ENCODE results near the gene CHL1. TPM values are rescaled to one million over a fixed set of nuclear protein-coding genes. Genes with fewer than 3 reads are reported as not detected.

Gene CHL1
- total RNA-seq, 1 experiment from 2014 or later = not detected

DNA sequence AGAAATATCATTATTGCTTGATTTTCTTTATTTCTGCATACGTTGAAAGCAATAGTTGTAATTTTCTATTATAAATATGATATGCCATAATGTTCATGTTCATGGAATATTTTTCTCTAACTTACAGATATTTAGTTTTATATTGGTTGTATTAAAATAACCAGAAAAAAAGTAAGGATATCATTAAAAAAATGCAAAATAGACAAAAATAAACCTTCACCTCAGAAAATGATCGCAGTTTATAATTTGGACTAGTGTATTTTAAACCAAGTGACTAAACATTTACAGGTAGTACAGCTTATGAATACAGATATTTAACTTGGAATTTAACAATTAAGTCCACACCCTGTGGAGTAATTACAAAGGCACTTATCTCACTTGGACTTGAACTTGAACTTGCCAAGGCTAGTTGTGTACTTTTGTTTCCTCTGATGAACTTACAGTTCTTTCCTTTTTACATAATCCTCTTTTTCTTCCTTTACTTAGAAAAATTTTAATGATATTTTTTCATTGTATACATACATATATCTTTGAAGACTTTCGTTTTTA is 156.7 kb downstream of the CHL1 start:
- Mint-ChIP-seq H3K9me3 (ENCODE audit: unreplicated experiment) (no peaks in the 10 kb centered on the region), H3K4me1 (ENCODE audit: low read depth, unreplicated experiment) (no peaks in the 10 kb centered on the region), H3K27me3 (ENCODE audit: insufficient read depth, unreplicated experiment) (peaks cover 7% of the 10 kb centered on the region), H3K36me3 (ENCODE audit: insufficient read depth, unreplicated experiment) (no peaks in the 10 kb centered on the region), H3K4me3 (ENCODE audit: unreplicated experiment) (no peak overlapping the region), H3K27ac (ENCODE audit: unreplicated experiment) (no peak overlapping the region)
- intact Hi-C loops (cut with micrococcal nuclease; ENCODE audit: unreplicated experiment) = no loop called here
- H3K27me3 ChIP-seq (replicated peaks; ENCODE audit: control insufficient read depth, insufficient read depth, low read length) = no peaks in the 10 kb centered on the region
- CTCF ChIA-PET = no interaction called here
- no peak overlapping the region for H3K4me3 ChIP-seq (ENCODE audit: low read depth, low read length)
- TF ChIP-seq CTCF (IDR thresholded peaks at IDR 0.05; ENCODE audit: insufficient read depth in 1 of 2, low read depth in 1 of 2, low read length in 1 of 2, severe bottlenecking in 1 of 2, unreplicated experiment in 1 of 2) = no peak
- no TSS peak for BruUV-seq (replicated peaks)
- POLR2A ChIA-PET = no interaction called here
- no peaks in the 10 kb centered on the region for H3K4me1 ChIP-seq
- no peak for DNase-seq
- H3K36me3 ChIP-seq (ENCODE audit: control insufficient read depth, insufficient read depth, low read length) = no peaks in the 10 kb centered on the region
- no peaks in the 10 kb centered on the region for H3K9me3 ChIP-seq

DNA sequence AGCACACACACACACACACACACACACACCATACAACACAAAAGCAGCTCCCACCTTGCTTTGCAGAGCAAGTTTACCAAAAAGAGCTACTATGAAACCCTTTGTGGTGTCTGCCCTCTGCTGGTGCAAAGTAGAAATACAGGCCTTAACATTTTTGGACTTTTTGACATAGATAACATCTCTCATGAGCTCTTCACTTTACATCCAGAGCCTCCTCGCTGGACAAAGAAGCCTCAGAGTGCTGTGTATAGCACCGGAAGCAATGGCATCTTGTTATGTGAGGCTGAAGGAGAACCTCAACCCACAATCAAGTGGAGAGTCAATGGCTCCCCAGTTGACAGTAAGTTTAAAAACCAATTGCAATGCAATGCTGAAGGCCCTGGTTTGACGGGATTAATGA is 157.9 kb downstream of the CHL1 start:
- H3K9me3 ChIP-seq = no peaks in the 10 kb centered on the region
- BruUV-seq (replicated peaks) = no TSS peak
- ChIA-PET CTCF (interaction anchor here (0.6 to 1.6 kb wide), 5 partner anchors 16 to 312 kb away, joined by 3 to 15 read pairs (median 3); no protein-coding TSS in a partner anchor), POLR2A (no interaction called here)
- peak; percentile 75 to 76 for TF ChIP-seq CTCF (IDR thresholded peaks at IDR 0.05; ENCODE audit: insufficient read depth in 1 of 2, low read depth in 1 of 2, low read length in 1 of 2, severe bottlenecking in 1 of 2, unreplicated experiment in 1 of 2)
- Mint-ChIP-seq H3K27ac (ENCODE audit: unreplicated experiment) (no peak overlapping the region), H3K4me3 (ENCODE audit: unreplicated experiment) (no peak overlapping the region), H3K27me3 (ENCODE audit: insufficient read depth, unreplicated experiment) (peaks cover 7% of the 10 kb centered on the region), H3K4me1 (ENCODE audit: low read depth, unreplicated experiment) (no peaks in the 10 kb centered on the region), H3K36me3 (ENCODE audit: insufficient read depth, unreplicated experiment) (no peaks in the 10 kb centered on the region), H3K9me3 (ENCODE audit: unreplicated experiment) (no peaks in the 10 kb centered on the region)
- no peaks in the 10 kb centered on the region for H3K27me3 ChIP-seq (replicated peaks; ENCODE audit: control insufficient read depth, insufficient read depth, low read length)
- no peak overlapping the region for H3K4me3 ChIP-seq (ENCODE audit: low read depth, low read length)
- no peaks in the 10 kb centered on the region for H3K4me1 ChIP-seq
- DNase-seq = peak; percentile 39 to 63
- H3K36me3 ChIP-seq (ENCODE audit: control insufficient read depth, insufficient read depth, low read length) = no peaks in the 10 kb centered on the region
- intact Hi-C loops (cut with micrococcal nuclease; ENCODE audit: unreplicated experiment) = loop anchor here (1.0 to 2.0 kb wide), 2 partner anchors 22 to 311 kb away; no protein-coding TSS in a partner anchor

DNA sequence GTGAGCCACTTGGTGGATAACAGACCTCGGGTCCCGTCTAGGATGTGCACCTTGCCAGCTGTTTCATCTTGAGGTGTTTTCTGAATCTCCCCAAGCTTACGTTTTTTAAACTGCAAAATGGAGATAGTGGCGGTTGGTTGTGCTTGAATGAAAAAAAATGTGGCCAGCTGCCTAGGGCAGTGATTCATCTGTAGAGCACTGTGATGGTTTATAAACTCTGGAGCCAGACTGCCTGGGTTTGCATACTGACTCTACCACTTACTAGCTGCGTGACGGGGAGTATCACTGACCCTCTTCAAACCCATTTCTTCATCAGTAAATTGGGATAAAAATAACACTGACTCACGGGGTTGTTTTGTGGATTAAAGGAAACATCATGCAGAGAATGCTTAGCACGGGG is 159.1 kb downstream of the CHL1 start:
- Mint-ChIP-seq H3K9me3 (ENCODE audit: unreplicated experiment) (no peaks in the 10 kb centered on the region), H3K36me3 (ENCODE audit: insufficient read depth, unreplicated experiment) (no peaks in the 10 kb centered on the region), H3K4me3 (ENCODE audit: unreplicated experiment) (no peak overlapping the region), H3K27me3 (ENCODE audit: insufficient read depth, unreplicated experiment) (peaks cover 7% of the 10 kb centered on the region), H3K27ac (ENCODE audit: unreplicated experiment) (no peak overlapping the region), H3K4me1 (ENCODE audit: low read depth, unreplicated experiment) (no peaks in the 10 kb centered on the region)
- no peaks in the 10 kb centered on the region for H3K36me3 ChIP-seq (ENCODE audit: control insufficient read depth, insufficient read depth, low read length)
- ChIA-PET POLR2A (interaction anchor here (0.6 kb wide), 1 partner anchor 24 kb away, joined by 4 read pairs; no protein-coding TSS in a partner anchor), CTCF (no interaction called here)
- H3K4me3 ChIP-seq (ENCODE audit: low read depth, low read length) = no peak overlapping the region
- H3K27me3 ChIP-seq (replicated peaks; ENCODE audit: control insufficient read depth, insufficient read depth, low read length) = no peaks in the 10 kb centered on the region
- TF ChIP-seq CTCF (IDR thresholded peaks at IDR 0.05; ENCODE audit: insufficient read depth in 1 of 2, low read depth in 1 of 2, low read length in 1 of 2, severe bottlenecking in 1 of 2, unreplicated experiment in 1 of 2) = no peak
- no peaks in the 10 kb centered on the region for H3K4me1 ChIP-seq
- DNase-seq = no peak
- no peaks in the 10 kb centered on the region for H3K9me3 ChIP-seq
- intact Hi-C loops (cut with micrococcal nuclease; ENCODE audit: unreplicated experiment) = loop anchor here (2.0 kb wide), 1 partner anchor 21 kb away; no protein-coding TSS in a partner anchor
- BruUV-seq (replicated peaks) = no TSS peak
